Smooth muscle cell (in vitro differentiated cells): ENCODE measurements around the gene SUMF2. TPM values are rescaled to one million over a fixed set of nuclear protein-coding genes. Genes with fewer than 3 reads are reported as not detected.

Source experiments
- DNase-seq: peaks from one replicate; lab custom pipeline; 2025; ENCODE audit not compliant: unreplicated experiment; lab: John Stamatoyannopoulos, UW
- H2AFZ ChIP-seq: fragments of 200-600 bp; sonication (generic); 2 replicates; pipeline ENCODE4 v1.6.0; 2016; ENCODE audit warnings: antibody characterized with exemption, low read depth, mild to moderate bottlenecking
- H3F3A ChIP-seq: fragments of 200-600 bp; sonication (generic); 2 replicates; pipeline ENCODE4 v1.6.0; 2017; ENCODE audit warnings: antibody characterized with exemption, low read depth
- H3K27ac ChIP-seq: fragments of 200-600 bp; sonication (generic); 2 replicates; pipeline ENCODE4 v1.5.1; 2016; ENCODE audit warnings: low read depth, mild to moderate bottlenecking
- H3K27me3 ChIP-seq: fragments of 200-600 bp; sonication (generic); 2 replicates; pipeline ENCODE4 v1.6.1; 2016; ENCODE audit warnings: low read depth, mild to moderate bottlenecking
- H3K36me3 ChIP-seq: fragments of 200-600 bp; sonication (generic); 2 replicates; pipeline ENCODE4 v1.5.1; 2016; ENCODE audit warnings: low read depth
- H3K4me1 ChIP-seq: fragments of 200-600 bp; sonication (generic); 2 replicates; pipeline ENCODE4 v1.5.1; 2016; ENCODE audit warnings: low read depth
- H3K4me2 ChIP-seq: fragments of 200-600 bp; sonication (generic); 2 replicates; pipeline ENCODE4 v1.6.0; 2016; ENCODE audit warnings: mild to moderate bottlenecking
- H3K4me3 ChIP-seq: fragments of 200-600 bp; sonication (generic); 2 replicates; pipeline ENCODE4 v1.5.1; 2016; ENCODE audit warnings: mild to moderate bottlenecking
- H3K79me2 ChIP-seq: fragments of 200-600 bp; sonication (generic); 2 replicates; pipeline ENCODE4 v1.6.0; 2016; ENCODE audit warnings: low read depth, mild to moderate bottlenecking
- H3K9ac ChIP-seq: fragments of 200-600 bp; sonication (generic); 2 replicates; pipeline ENCODE4 v1.6.0; 2016; ENCODE audit warnings: low read depth
- H3K9me3 ChIP-seq: fragments of 200-600 bp; sonication (generic); replicated peaks from 2 replicates; pipeline ENCODE4 v1.5.1; 2016; ENCODE audit warnings: low read depth
- H4K20me1 ChIP-seq: fragments of 200-600 bp; sonication (generic); 2 replicates; pipeline ENCODE4 v1.6.0; 2016; ENCODE audit warnings: low read depth
- CTCF ChIP-seq: fragments of 200-600 bp; sonication (generic); IDR thresholded peaks from 2 replicates; pipeline ENCODE4 v1.5.1; 2017; ENCODE audit warnings: borderline replicate concordance, mild to moderate bottlenecking, antibody characterized with exemption; ENCODE audit not compliant: insufficient read depth, poor library complexity, severe bottlenecking
- WGBS: methylation state at CpG from one replicate; pipeline ENCODE4 v1.1.7; 2016; ENCODE audit warnings: low lambda C conversion rate; 5-methylcytosine and 5-hydroxymethylcytosine counted together
- polyA plus RNA-seq: library from polyadenylated mRNA; unstranded; fragments of >200 nt; fragmentation: Nextera tagmentation; extraction: Ambion mirVana; gene quantifications from 2 replicates; pipeline ENCODE4 v1.2.1, GENCODE V29; 2016
- total RNA-seq: library from RNA; depleted of rRNA; stranded (reverse); fragments of >200 nt; gene quantifications from 2 replicates; pipeline ENCODE4 v1.2.3, GENCODE V29; 2014

The SUMF2 gene
- total and polyA plus RNA-seq, 2 experiments from 2014 or later = 62.2 to 123 TPM

GRCh38 chr7:56083150-56083785 lies 19.2 kb downstream of the SUMF2 start:
- Histone ChIP-seq H4K20me1 (no peaks in the 10 kb centered on the region), H3K36me3 (no peaks in the 10 kb centered on the region), H3K27me3 (no peaks in the 10 kb centered on the region), H3K4me3 (no peak overlapping the region), H3F3A (no peaks in the 10 kb centered on the region), H3K27ac (no peak overlapping the region), H3K9ac (no peak overlapping the region), H3K4me1 (no peaks in the 10 kb centered on the region), H3K79me2 (no peaks in the 10 kb centered on the region), H3K4me2 (no peak overlapping the region), H2AFZ (no peak overlapping the region), H3K9me3 (no peaks in the 10 kb centered on the region)
- 96% methylated on average over 13 of the region's 13 CpGs for WGBS
- no peak for DNase-seq
- no peak for TF ChIP-seq CTCF

- H3K27ac ChIP-seq = no peak overlapping the region
- no peaks in the 10 kb centered on the region for H3K79me2 ChIP-seq
- no peaks in the 10 kb centered on the region for H3K4me1 ChIP-seq
- H3K9ac ChIP-seq = no peak overlapping the region
- no peak for DNase-seq
- TF ChIP-seq CTCF = no peak
- H3F3A ChIP-seq = no peaks in the 10 kb centered on the region
- H3K4me3 ChIP-seq = no peak overlapping the region
- H3K9me3 ChIP-seq = no peaks in the 10 kb centered on the region
- WGBS = 96% methylated on average over 6 of the region's 7 CpGs
- H3K4me2 ChIP-seq = no peak overlapping the region
- H3K36me3 ChIP-seq = no peaks in the 10 kb centered on the region
- H4K20me1 ChIP-seq = no peaks in the 10 kb centered on the region
- no peaks in the 10 kb centered on the region for H3K27me3 ChIP-seq
- no peak overlapping the region for H2AFZ ChIP-seq
Observed at GRCh38 chr7:56086761-56087160, 22.7 kb downstream of the SUMF2 start.

- 96% methylated on average over 16 of the region's 16 CpGs for whole genome bisulfite sequencing
- H3K4me2 ChIP-seq = no peak overlapping the region
Observed at GRCh38 chr7:56087445-56087844, 23.4 kb downstream of the SUMF2 start.

More at GRCh38 chr7:56087445-56087844, 23.4 kb downstream of the SUMF2 start:
- Histone ChIP-seq H3K27ac (no peak overlapping the region), H3F3A (no peaks in the 10 kb centered on the region), H3K4me3 (no peak overlapping the region), H4K20me1 (no peaks in the 10 kb centered on the region), H3K9ac (no peak overlapping the region), H3K4me1 (no peaks in the 10 kb centered on the region), H3K79me2 (no peaks in the 10 kb centered on the region), H3K36me3 (no peaks in the 10 kb centered on the region), H2AFZ (no peak overlapping the region), H3K27me3 (no peaks in the 10 kb centered on the region), H3K9me3 (no peaks in the 10 kb centered on the region)
- DNase-seq = no peak
- no peak for TF ChIP-seq CTCF
